GM18517 (cell line): ENCODE results near the gene HOXB3.

Source experiments
- ATAC-seq: cut with Tn5 transposase; IDR thresholded peaks from one replicate; pipeline ENCODE4 v1.9.1; 2021; ENCODE audit warnings: mild to moderate bottlenecking, moderate library complexity; ENCODE audit not compliant: unreplicated experiment

Gene HOXB3

DNA sequence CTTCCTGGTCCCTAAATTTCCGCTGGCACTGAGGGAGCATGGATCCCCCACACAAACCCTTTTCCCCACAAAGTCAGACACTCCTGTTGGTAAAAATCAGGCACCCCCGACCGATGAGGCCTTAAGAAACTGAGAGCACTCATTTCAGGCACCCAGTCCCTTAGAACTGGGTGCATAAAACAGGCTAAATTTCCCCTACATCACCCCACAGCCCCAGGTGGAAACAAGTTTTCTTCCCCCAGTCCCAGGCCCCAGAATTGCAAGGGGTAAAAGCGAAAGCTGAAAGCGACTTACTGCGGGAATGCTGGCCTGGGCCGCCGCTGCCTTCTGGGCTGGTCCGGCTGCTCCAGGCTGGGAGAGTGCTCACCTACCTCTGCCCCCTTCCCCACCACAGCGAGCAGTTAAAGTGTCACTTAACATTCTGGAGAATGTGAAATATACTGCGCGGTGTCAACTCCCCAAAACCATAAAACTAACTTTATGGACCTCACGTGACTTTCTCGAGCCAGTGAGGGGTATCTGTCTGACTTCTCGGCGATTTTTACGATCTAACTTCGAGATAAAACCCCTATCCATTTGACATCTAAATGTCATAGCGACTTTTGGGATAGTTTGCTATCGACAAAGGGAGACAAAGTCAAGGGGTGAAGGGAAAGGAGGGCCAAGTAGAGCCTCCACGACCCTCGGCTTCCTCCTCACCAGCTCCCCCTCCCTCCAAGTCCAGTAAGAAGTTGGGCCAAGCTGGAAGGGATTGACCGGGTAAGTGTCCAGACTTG, at the start of gene HOXB3:
TSS of gene HOXB3 (minus strand) at position 411 of the 776 bp plus-strand sequence. CDS start 37,767 bp downstream, outside the sequence.
- ATAC-seq: no peak

DNA sequence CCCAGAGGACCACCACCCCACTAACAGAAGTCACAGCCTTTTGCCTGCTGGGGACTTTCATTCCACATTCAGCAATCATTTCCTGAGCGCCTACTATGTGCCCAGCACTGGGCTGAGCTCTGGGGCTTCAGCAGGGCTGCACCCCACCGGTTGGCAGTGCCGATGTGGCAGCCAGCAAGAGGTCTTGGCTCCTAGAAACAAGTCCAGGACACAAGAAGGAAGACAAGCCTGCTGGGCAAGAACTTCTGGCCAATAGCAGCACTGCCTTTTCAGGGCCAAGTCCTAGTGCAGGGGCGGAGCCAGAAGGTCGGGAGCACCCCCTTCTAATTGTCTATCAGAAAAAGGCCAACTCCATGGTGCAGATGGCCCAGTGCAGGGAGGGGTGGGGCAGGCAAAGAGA, 49.1 kb upstream of the HOXB3 start:
- ATAC-seq: no peak

DNA sequence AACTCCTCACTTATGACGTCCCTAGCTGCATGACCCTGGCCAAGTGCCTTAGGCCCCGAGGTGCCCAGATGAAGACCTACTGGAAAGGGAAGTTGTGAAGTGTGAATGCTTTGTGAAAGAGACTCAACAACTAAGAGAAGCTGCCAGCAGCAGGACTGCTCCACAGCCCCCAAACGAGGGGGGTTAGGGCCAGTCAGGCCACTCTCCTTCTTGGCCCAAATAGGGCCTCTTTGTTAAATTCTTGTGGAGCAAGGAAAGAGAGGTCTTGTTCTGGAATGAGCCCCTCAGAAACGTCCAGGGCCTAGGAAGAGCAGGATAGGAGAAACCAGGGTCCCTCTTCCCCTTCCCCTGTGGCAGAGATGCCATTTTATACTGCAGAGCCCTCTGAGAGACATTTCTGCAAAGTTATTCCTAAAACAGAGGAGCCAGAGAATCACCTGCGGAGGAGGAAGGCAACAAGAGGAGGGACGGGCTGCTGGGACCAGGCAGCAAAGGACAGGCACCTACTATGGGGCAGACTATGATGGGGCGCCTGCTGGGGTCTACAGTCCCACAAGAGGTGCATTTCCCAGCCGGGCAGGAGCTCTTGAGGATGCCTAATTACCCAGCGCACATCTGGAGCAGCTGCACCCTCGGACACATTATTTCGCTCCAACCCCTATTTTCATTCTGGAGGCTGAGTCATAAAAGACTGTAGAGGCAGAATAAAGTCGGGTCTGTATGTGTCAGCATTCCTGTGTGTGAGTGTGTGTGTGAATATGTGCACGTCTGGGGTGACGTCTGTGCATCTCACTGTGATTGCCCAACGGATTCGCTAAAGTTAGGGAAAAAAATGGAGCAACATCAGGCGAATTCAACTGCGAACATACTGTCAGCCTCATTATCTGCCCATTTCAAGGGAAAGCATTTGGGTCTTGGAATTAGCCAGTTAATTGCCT, 47.6 kb upstream of the HOXB3 start:
- no peak for ATAC-seq

DNA sequence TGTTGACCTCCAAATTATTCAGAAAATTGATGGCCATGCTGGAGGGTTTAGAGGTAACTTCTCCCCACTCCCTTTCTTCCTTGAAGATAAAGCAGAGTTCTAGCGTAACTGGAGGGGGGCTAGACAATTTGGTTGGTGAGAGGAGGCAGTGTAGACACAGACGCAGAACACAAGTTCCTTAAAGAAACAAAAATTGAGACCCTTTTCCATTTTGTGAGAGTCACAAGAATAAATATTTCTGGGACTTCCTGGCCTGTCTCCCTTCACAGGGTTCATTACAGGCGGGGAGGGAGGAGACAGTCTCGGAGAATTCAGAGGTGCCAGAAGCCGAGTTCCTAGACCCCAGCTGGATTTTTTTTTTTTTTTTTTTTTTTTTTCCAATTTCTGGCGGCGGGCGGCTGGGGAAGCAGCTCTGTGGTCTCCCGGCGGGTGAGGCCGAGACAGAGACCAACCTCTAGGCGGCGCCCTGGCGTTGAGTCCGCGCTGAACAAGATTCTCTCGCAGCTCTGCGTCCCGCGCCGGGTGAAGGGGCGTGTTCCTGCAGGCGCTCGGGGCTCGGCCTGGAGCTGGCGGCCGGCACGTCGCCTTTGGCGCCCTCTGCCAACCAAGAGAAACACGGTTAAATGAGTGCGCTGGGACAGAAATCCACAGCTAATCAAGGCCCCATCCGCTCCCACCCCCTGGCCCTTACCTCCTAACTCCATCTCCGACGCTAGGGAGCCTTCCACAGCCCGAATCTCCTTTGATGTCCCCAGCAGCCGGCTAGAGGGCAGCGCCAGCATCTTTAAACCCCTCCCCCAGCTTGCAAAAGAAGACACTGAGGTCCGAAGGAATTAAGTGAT, 46.4 kb upstream of the HOXB3 start:
- no peak for ATAC-seq

DNA sequence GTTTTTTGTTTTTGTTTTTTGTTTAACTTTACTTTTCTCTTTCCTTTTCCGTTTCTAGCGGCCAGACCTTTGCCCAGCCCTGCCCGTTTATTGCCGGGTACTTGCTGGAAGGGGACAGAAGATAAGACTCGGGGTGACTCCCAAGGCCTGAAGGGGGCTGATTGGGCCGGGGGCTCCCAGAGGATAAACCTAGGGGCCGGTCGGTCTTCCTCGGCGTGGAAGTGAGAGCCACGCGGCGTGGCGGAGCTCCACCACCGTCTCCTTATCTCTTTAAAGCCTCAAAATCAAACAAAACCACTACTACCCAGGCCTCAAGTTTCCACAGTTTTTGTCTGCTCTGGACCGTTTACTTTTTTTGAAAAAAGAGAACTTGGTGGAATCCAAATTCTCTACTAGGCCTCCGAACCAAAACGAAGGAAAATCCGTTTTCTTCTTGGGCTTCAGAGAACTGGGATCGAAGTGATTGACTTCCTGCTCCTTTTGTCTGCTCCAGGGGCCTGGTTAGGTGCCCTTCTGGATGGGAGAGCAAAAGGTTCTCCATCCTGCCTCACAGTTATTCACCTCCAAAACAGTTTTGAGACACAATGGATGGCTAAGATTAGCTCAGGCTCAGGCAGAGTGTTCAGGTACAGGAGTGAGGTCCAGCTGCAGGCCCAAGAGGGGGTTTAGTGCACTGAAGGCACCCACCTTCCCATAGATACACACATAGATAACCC, 44.6 kb upstream of the HOXB3 start:
- ATAC-seq: no peak

DNA sequence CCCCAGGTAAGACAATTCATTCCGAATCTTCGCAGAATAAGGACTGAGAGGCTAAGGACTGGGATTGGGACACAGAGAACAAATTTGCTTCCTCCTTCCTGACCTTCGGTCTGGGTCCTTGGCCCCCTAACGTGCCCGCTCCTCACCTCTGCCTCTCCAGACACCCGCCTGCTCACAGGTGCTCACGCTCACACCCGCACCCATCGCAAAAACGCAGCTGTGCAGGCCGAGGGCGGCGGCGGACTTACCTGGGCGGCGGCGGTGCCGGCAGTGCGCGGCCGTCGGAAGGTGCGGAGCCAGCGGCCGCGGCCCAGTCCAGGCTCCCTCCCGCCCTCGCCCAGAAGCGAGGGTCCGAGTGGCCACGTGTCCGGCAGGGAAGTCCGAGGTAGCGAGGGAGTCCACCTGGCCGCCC, 43.2 kb upstream of the HOXB3 start:
- no peak for ATAC-seq

DNA sequence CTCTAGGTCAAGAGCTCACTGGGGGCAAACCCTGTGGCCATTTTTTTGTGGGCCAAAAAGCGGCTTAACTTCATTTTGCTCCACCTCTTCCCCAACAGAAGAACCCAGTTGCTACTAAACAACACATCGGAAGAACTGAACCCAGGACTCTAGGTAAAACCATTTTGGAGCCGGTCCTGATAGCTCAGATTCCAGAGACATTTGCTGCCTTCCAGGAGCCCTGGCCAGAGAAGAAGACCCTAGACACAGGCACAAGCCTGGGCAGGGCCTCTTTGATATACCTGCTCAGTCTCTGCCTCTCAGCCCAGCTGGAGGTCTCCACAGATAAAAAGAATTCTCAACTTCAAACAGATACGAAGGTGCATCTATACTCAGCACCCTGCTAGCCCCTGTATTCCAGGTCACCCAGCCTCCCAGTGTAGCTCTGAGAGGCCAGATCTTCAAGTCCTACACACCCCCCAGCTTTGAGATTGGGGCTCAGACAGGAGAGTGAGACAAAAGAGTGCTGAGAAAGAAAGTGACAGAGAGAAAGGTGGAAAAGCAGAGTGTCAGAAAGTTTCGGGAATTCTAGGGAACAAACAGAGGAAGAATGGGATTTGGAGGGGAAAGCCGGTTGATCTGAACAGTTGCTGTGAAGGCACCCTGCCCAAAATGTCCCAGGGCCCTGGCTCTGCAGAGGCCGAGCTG, 42.7 kb upstream of the HOXB3 start:
- no peak for ATAC-seq

DNA sequence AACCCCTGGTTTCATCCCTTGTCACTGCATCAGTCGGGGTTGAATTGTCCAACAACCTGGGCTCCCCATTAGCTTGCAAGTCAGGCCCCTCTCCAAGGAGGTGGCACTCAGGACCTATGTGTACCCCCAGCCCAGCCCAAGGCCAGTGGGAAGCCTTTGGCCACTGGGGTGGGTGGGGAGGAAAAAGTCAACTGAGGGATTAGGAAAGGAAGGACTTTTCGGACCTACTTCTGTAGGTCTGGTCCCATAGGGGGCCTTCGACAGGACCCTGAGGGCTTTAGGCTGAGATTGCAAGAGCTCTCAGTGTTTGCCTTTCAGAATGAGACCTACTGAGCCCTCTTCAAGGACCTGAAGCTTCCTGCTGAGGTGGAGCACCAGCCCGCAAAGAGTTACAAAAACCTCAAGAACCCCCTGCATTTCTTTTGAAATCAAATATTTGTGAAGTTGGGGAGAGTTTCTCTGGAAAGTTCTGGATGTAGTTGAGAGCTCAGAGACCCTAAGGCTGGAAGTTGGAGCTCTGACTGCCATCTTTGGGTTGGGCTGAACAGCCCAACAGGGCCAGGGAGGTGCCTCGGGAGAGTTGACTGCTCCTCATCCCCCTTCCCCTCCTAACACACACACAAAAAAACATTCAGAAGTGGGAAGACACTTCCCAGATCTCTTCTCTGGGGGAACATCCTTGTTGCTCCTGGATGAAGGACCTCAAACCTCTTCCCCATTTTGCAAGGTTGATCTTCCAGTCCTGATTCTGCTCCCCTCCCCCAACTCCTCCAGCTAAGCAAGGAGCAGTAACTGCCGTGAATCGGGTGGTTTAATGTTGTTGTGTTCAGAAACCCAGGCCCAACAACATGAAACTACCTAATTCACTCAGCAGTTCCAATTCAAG, 41.9 kb upstream of the HOXB3 start:
- ATAC-seq: no peak

DNA sequence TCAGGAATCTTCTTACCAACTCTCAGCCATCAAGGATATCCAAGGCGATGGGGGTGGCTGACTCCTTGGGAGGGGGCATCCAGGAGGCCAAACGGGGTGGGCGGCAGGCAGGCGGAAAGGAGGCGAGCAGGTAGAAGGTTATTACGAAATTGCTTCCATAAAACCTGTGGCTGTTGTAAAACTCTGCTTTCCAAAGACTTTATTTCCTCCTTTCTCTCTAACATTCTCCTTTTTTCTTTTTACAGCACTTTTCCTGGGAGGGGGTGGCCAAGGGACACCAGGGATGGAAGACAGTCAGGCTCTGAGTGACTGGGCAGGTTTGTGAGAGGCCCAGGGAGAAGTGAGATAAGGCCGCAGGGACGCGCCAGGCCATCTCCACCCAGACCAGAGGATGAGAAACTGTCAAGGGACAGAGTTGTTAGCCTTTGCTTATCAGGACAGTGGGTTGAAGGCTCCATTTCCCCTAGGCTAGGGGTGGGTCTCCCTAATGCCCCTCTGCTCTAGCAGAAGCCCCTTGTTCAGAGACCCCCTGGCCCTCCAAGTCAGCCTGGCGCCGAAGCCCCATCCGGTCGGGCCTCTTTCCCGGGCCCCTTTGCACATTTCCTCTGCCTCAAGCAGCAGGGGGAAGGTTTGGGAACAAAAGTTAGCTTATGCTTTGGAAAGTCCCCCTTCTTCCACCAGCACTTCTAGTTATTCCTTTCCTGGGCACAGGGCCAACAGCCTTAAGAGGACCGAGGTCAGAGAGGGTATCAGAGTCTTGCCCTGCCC, 41.1 kb upstream of the HOXB3 start:
- ATAC-seq: no peak

DNA sequence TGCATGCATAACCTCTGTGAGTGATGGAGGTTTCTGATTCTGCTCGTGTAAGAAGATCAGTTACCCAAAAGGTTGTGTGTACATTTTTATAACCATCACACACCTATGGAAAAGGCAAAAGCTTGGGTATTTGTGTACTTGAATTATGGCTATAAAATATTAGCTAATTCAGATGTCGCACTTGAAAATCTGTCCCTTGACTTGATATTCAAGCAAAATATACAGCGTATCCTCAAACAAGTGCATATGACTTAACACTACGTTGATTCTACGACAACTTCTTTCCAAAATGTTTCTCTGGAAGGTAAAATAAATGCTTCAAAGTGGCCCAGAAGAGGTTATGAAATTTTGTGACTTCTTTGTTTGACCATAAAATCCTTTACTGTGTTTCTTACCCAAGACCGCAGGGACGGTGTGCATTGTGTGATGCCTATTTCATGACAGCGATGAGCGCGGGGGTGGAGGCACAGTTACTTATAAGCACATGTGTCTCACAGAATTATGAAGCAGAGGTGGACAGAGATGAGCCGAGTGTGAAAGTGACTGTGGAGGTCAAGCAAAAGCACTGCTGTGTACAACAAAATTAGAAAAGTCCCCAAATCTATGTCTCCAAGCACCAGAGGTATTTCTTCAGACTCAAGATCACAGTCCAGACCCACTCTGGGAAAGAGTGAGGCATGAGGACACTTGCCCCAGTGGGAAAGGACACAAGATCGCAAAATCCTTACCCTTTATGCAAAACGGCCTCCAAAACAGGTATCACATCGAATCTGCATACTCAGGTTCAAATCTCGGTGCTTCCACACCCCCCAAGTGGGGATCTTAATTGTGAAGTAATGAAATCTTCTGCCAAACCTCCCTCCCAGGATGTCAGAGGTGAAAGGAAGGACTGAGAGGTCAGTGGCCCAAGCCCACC, 40.2 kb upstream of the HOXB3 start:
- ATAC-seq: no peak

DNA sequence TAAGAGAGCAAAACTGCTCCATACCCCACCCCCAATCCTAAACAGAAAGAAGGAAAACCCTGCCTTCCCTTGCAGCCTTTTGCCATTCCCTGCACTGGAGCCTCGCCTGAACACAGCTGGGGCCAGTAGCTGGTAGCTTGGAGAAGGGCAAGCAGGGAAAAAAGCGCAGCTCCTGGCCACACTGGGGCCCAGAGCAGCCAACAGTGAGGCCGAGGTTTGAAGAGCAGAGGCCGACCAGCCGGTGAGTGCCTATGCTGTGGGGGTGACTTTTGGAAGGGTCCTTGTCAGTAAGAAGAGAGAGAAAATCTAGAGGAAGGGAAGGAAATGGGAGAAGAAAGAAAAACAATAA, 39.3 kb upstream of the HOXB3 start:
- no peak for ATAC-seq

DNA sequence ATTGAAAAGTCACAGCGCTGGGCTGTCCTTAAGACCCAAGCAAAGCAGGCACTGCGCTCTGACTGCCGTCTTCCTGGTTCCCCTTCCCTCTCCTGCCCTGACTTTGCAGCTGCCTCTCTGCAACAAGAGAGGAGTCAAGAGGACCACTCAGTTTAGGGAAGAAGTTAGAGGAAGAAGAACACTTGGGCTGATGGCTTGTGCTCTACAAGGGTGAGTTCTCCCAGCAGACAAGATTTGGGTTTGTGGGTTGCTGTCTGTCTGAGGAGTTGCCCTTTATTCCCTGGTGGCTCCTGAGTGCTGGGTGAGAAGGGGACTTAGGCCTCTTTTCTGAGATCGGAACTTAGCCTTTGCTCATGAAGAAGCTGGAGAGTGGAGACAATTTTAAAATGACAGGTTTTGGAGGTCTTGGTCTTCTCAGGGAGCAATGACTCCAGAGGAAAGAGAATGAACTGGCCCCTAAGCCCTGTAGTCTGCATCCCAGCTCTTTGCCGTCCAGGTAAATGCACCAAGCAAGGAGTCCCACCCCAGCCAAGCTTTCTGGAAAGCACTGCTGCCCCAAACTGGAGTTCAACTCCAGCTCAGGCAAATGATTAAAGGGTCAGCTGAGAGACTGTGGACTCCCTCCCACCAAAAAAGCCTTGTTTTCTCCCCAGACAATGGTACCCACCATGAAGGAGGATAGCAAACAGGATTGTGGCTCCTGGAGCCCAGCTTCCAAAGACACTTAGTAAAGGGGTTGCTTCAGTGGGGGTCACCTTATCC, 38.8 kb upstream of the HOXB3 start:
- no peak for ATAC-seq

DNA sequence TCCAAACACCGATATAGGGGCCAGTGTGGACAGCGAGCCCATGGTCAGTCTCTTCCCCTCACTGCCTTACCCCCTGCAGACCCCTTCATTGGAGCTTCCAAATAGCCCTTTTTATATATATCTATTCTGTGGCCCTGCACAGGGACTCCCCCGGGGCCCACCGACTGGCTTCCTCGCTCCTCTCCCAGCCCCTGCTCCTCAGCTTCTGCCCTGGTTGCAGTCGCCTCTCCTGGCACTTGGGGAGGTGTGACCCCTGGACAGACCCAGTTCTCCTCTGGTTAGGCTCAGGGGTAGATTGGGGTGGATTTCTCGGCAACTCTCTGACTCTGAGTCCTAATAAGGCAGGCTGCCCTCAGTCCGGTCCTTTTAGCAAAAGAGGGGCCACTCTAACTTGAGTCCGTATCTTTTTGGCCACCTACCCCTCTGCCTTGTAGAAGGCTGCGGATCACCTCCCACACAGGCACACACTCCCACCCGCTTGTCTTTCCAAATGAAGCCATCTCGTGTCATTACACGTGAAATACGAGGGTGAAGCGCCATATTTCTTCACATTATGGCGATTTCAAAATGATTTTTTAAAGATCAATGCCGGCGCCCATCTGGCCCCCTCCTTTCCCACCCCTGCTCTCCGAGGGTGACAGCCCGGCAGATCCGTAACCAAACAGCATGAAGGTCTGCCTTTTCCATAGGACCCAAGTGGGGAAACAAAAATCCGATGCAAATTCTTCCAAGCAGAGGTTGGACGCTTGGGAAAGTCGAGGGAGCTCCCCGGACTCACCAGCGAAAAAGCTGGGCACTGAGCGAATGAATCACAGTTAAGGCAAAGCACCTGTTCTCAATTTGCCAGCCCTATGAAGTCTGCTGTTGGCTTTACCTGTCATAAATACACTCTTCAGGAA, 37.8 kb upstream of the HOXB3 start:
- ATAC-seq: no peak

DNA sequence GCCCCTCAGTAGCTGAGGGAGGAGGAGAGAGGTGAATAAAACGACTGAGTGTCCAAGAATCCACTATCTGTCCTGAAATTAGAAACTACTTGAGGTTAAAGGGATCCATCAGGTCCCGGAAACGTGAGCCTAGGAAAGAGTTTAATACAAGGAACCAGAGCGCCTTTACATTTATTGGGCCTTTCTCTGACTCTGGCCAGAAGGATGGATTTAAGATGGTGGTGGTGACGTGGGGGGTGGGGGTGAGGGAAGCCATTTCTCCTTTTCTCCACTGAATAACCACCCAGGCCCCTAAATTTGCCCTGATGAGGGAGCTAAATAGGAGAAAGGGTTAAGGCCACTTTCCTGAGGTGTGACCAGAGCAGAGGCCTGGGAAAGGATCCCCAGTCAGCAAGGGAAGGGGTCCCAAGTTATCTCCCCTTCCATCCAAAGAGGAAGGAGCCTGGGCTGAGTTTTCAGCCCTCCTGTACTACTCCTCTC, 37.1 kb upstream of the HOXB3 start:
- ATAC-seq: no peak
